ENCODE measurements around the gene FILIP1L. TPM values are rescaled to one million over a fixed set of nuclear protein-coding genes. Genes with fewer than 3 reads are reported as not detected.
A peak's percentile ranks its signal among the peaks of the same experiment; 100 is the strongest.
"Not testable (repeated sequence)": the region's sequence is repeated elsewhere in the genome, so short reads cannot be mapped to it uniquely, and the experiment has no call there.

Gene FILIP1L
- total and polyA plus RNA-seq, 8 donors: 10.6 to 98.4 (median 57.0) TPM

- Histone ChIP-seq H3K36me3 (peaks cover under 1 to 11% (median 4%) of the 10 kb centered on the region in 4 donors), H3K27ac (peak overlapping the region in 3 of 5 donors; percentile 5 to 85 (median 79)), H3K4me3 (no peak overlapping the region), H3K9me3 (peaks cover 0 to 6% (median 0%) of the 10 kb centered on the region in 4 donors), H3K27me3 (no peaks in the 10 kb centered on the region), H3K4me1 (peaks cover 14 to 44% (median 29%) of the 10 kb centered on the region in 4 donors)
- intact Hi-C loops (cut with DNase I; ENCODE audit: low total_unique reads): no loop called here
- no peak for DNase-seq
- TF ChIP-seq POLR2AphosphoS5 (IDR thresholded peaks at IDR 0.05): no peak
- TF ChIP-seq CTCF (IDR thresholded peaks at IDR 0.05): no peak
- no peak for TF ChIP-seq POLR2A (IDR thresholded peaks at IDR 0.05)
- TF ChIP-seq EP300 (IDR thresholded peaks at IDR 0.05): no peak
- WGBS, 5 donors: 51 to 77% (median 73%) methylated on average over 4 of the region's 4 CpGs
Measured at GRCh38 chr3:99845331-99845730, 269.0 kb downstream of the FILIP1L start.

- H3K27ac ChIP-seq: peak overlapping the region; percentile 61 to 85 (median 79)
- WGBS, 5 donors: 19 to 45% (median 28%) methylated on average over 9 to 10 of the region's 10 CpGs
- peaks cover 14 to 44% (median 29%) of the 10 kb centered on the region in 4 donors for H3K4me1 ChIP-seq
- TF ChIP-seq EP300 (IDR thresholded peaks at IDR 0.05): no peak
- no peak for TF ChIP-seq CTCF (IDR thresholded peaks at IDR 0.05)
- TF ChIP-seq POLR2AphosphoS5 (IDR thresholded peaks at IDR 0.05): no peak
- TF ChIP-seq POLR2A (IDR thresholded peaks at IDR 0.05): no peak
- H3K36me3 ChIP-seq: peaks cover 0 to under 1% (median 0%) of the 10 kb centered on the region in 4 donors
- no peaks in the 10 kb centered on the region for H3K27me3 ChIP-seq
- intact Hi-C loops (cut with DNase I; ENCODE audit: low total_unique reads): no loop called here
- peaks cover 0 to 2% (median 0%) of the 10 kb centered on the region in 4 donors for H3K9me3 ChIP-seq
- DNase-seq: peak; percentile 54 to 57
- H3K4me3 ChIP-seq: peak overlapping the region; percentile 11 to 26 (median 17)
Measured at GRCh38 chr3:99843590-99844258, 270.6 kb downstream of the FILIP1L start.

DNA sequence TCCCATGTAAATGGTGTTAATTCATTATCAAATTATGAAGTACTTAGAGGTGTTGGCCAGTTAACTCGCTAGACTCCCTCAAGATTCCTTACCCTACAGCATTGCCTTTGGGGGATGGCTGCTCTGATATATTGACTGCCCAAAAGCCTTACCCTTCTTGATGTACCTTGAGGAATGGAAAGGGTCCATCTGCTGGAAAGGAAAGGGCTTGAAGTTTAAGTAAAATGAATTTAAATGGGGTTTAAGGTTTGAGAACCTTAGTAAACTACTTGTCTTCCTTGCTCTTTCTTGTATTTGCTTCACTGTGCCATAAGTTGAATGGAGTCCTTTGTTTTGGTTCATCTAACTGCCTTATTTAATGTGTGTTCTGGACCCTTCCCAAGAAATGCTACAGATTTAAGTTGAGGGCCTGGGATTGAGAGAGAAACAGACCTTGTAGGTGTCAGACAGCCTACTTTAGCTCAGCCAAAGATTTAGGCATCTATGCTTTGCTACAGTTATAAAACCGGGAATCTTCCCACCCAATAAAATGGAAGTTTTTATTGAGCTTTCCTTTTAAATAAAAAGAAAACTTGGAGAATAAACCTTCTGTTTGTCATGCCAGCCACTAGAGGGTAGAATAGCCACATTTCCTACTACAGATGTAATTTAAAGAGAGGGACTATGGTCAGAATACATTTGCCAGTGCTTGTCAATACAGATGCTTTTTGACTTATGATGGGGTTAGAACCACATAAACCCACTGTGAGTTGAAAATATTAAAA lies 271.3 kb downstream of the FILIP1L start:
- 21 to 38% (median 34%) methylated on average over 2 of the region's 2 CpGs for WGBS, 5 donors
- no peaks in the 10 kb centered on the region for H3K36me3 ChIP-seq
- no peaks in the 10 kb centered on the region for H3K27me3 ChIP-seq
- intact Hi-C loops (cut with DNase I; ENCODE audit: low total_unique reads): no loop called here
- TF ChIP-seq POLR2A (IDR thresholded peaks at IDR 0.05) (no peak), EP300 (IDR thresholded peaks at IDR 0.05) (no peak), CTCF (IDR thresholded peaks at IDR 0.05) (peak in 5 of 7 experiments; percentile 39 to 70 (median 62)), POLR2AphosphoS5 (IDR thresholded peaks at IDR 0.05) (no peak)
- H3K9me3 ChIP-seq: no peaks in the 10 kb centered on the region
- H3K4me3 ChIP-seq: peak overlapping the region in 3 of 4 donors; percentile 11 to 22 (median 12)
- peak in 1 of 2 donors; percentile 82 for DNase-seq
- peaks cover 14 to 44% (median 29%) of the 10 kb centered on the region in 4 donors for H3K4me1 ChIP-seq
- peak overlapping the region in 4 of 5 donors; percentile 61 to 85 (median 78) for H3K27ac ChIP-seq

GRCh38 chr3:99841949-99842348 lies 272.4 kb downstream of the FILIP1L start:
- WGBS, 5 donors: 94 to 97% (median 96%) methylated on average over 4 of the region's 4 CpGs
- H3K27me3 ChIP-seq; DNase-seq; H3K4me3 ChIP-seq; intact Hi-C loops (cut with DNase I; ENCODE audit: low total_unique reads); H3K36me3 ChIP-seq; H3K27ac ChIP-seq; H3K9me3 ChIP-seq: not testable (repeated sequence)
- peaks cover 14 to 43% (median 28%) of the 10 kb centered on the region in 4 donors for H3K4me1 ChIP-seq

Data from stomach (tissue), 9 donors.